ENCODE results near the gene ARL4A. TPM values are rescaled to one million over a fixed set of nuclear protein-coding genes. Genes with fewer than 3 reads are reported as not detected.

ARL4A gene
- total and polyA plus RNA-seq, 2 of the 13 experiments (the other 11 are each of a cell fraction or from before 2014, with no cell fraction given) = 10.8 to 25.6 TPM

- no peak for TF ChIP-seq ZNF142 (CRISPR knock-in tag; IDR thresholded peaks at IDR 0.05)
- TF ChIP-seq ATF7-NPFF (CRISPR knock-in tag; IDR thresholded peaks at IDR 0.05; ENCODE audit: low read depth) = no peak
- no peak for TF ChIP-seq SETDB1 (CRISPR knock-in tag; IDR thresholded peaks at IDR 0.05; ENCODE audit: borderline replicate concordance)
- no peak for TF ChIP-seq ZNF709 (CRISPR knock-in tag; IDR thresholded peaks at IDR 0.05)
- no peak for TF ChIP-seq KLF15 (CRISPR knock-in tag; IDR thresholded peaks at IDR 0.05; ENCODE audit: borderline replicate concordance)
- no peak for TF ChIP-seq GATAD2A (CRISPR knock-in tag; IDR thresholded peaks at IDR 0.05)
- TF ChIP-seq ZNF530 (CRISPR knock-in tag; IDR thresholded peaks at IDR 0.05; ENCODE audit: low read depth) = no peak
- TF ChIP-seq ZFAT (CRISPR knock-in tag; conservative IDR thresholded peaks at IDR 0.05) = no peak
- TF ChIP-seq ZNF780A (CRISPR knock-in tag; IDR thresholded peaks at IDR 0.05) = no peak
- no peak for TF ChIP-seq ATM (IDR thresholded peaks at IDR 0.05; ENCODE audit: borderline replicate concordance)
- TF ChIP-seq KDM6A (CRISPR knock-in tag; IDR thresholded peaks at IDR 0.05; ENCODE audit: low read depth) = no peak
- TF ChIP-seq GRHL1 (CRISPR knock-in tag; conservative IDR thresholded peaks at IDR 0.05) = no peak
These were observed 29.3 kb downstream of the ARL4A start (continued) for GRCh38 chr7:12716722-12717121.

Data from HepG2 (cell line).